Left ventricle myocardium inferior (tissue), 1 donor: ENCODE results near the gene PCSK5. TPM values are rescaled to one million over a fixed set of nuclear protein-coding genes. Genes with fewer than 3 reads are reported as not detected.

Source experiments
- DNase-seq: peaks from one replicate; pipeline ENCODE4 v3.0.0-alpha.2; 2020
- H3K27ac ChIP-seq: fragments of 200-600 bp; replicated peaks from 2 replicates; pipeline ENCODE4 v1.8.0; 2021
- H3K27me3 ChIP-seq: fragments of 200-600 bp; 2 replicates; pipeline ENCODE4 v1.8.0; 2021; ENCODE audit warnings: low read depth
- H3K36me3 ChIP-seq: fragments of 200-600 bp; 2 replicates; pipeline ENCODE4 v1.8.0; 2021
- H3K4me1 ChIP-seq: fragments of 200-600 bp; 2 replicates; pipeline ENCODE4 v1.8.0; 2021
- H3K4me3 ChIP-seq: fragments of 200-600 bp; 2 replicates; pipeline ENCODE4 v1.8.0; 2021; ENCODE audit warnings: mild to moderate bottlenecking, moderate library complexity
- H3K9me3 ChIP-seq: fragments of 200-600 bp; replicated peaks from 2 replicates; pipeline ENCODE4 v1.8.0; 2021
- intact Hi-C: fragments of 100-400 bp; cut with micrococcal nuclease; formaldehyde crosslinking; loops from one replicate; pipeline ENCODE4 v1.11.0; 2022
- total RNA-seq: library from RNA; stranded (reverse); fragmentation: NEBNext Ultra II Directional; extraction: Animal tissue kit (Norgen Biotek cat#: 25700); gene quantifications from one replicate; pipeline ENCODE4 v1.2.1, GENCODE V29; 2021
- TF ChIP-seq, protein P1 (sequence below): fragments of 200-600 bp; IDR thresholded peaks from 2 replicates; pipeline ENCODE4 v1.8.0; 2021; ENCODE audit warnings: antibody characterized with exemption, mild to moderate bottlenecking, borderline replicate concordance
- donor health status: DM: no; HTN: yes; CAD: no; lungs with severe emphysema.

Gene PCSK5
- total RNA-seq, 1 donor from 2014 or later, result 5.6 TPM

DNA sequence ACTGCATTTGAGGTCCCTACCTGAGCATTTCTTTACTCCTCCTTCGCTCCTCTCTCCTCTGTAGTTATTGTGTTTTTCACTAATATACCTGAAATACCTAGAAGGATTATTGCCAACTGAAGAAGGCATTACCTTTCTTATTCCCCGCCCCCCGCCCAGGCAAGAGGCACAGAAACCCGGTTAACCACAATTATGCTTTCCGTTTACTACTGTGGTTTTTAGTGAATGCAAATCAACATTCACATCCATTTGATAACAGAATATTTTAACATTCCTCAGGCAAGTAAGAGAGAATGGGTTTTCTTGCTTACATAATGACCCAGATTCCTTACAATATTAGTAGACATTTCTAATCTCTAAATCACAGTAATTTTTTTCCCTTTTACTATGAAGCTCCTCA, 136.9 kb downstream of the PCSK5 start:
- Histone ChIP-seq H3K36me3 (peaks cover 13% of the 10 kb centered on the region), H3K9me3 (no peaks in the 10 kb centered on the region), H3K4me3 (no peak overlapping the region), H3K4me1 (no peaks in the 10 kb centered on the region), H3K27ac (no peak overlapping the region), H3K27me3 (no peaks in the 10 kb centered on the region)
- intact Hi-C loops, result no loop called here
- TF ChIP-seq, protein P1, sequence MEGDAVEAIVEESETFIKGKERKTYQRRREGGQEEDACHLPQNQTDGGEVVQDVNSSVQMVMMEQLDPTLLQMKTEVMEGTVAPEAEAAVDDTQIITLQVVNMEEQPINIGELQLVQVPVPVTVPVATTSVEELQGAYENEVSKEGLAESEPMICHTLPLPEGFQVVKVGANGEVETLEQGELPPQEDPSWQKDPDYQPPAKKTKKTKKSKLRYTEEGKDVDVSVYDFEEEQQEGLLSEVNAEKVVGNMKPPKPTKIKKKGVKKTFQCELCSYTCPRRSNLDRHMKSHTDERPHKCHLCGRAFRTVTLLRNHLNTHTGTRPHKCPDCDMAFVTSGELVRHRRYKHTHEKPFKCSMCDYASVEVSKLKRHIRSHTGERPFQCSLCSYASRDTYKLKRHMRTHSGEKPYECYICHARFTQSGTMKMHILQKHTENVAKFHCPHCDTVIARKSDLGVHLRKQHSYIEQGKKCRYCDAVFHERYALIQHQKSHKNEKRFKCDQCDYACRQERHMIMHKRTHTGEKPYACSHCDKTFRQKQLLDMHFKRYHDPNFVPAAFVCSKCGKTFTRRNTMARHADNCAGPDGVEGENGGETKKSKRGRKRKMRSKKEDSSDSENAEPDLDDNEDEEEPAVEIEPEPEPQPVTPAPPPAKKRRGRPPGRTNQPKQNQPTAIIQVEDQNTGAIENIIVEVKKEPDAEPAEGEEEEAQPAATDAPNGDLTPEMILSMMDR, result no peak
- no peak for DNase-seq

DNA sequence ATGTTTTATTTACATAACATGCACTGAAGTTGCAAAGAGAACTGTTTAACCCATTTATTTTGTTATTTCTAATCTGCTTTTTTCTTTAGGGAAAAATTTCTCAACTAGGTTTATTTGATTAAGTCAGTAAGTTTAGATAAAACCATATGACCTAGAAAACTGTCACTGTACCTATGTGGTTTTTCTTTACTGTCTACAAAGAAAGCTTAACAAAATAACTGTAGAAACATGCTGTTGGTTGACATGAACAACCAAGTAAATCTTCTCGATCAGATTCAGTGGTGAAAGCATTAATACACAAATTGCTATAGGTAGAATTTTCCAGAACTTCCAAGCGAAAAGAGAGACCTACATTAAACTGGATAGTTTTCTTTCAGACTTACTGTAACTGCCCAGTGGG, 137.4 kb downstream of the PCSK5 start:
- Histone ChIP-seq H3K27me3 (no peaks in the 10 kb centered on the region), H3K4me3 (no peak overlapping the region), H3K4me1 (no peaks in the 10 kb centered on the region), H3K9me3 (no peaks in the 10 kb centered on the region), H3K27ac (no peak overlapping the region), H3K36me3 (peaks cover 13% of the 10 kb centered on the region)
- TF ChIP-seq, protein P1, result no peak
- intact Hi-C loops, result no loop called here
- no peak for DNase-seq

DNA sequence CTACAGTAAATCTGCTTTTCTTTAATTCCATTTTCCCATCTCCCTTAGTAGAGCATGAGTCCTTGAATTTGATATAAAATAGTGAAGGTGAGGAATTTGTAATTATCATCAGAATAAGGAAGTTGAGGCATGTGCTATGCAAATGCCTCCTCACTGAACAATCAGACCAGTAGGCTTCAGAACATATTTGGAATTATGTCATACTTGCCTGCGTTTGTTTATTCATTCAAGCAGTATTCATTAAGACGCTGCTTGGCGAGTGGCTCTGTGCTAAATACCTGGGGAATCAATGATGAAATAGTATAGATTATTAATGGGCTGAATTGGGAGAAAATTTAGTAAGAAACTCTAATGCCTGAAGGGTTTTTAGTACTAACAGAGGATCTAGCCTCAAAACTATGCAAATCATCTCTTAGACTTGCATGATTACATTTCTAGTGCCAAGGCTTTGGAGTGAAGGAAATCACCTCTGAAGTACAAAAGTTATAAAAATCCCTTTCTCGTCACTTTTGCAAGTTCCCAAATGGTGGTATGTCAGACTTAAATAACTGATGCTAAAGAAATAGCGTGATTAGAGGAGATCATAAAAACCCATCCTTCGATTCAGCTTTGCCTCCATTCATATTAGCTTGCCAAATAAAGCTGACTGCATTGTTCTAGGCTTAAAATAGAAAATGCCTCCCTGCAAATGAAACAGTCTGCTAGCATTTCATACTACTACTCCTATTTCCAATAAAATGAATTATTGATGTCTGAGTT, 141.7 kb downstream of the PCSK5 start:
- Histone ChIP-seq H3K4me3 (no peak overlapping the region), H3K27ac (no peak overlapping the region), H3K36me3 (peaks cover 12% of the 10 kb centered on the region), H3K9me3 (no peaks in the 10 kb centered on the region), H3K4me1 (no peaks in the 10 kb centered on the region), H3K27me3 (no peaks in the 10 kb centered on the region)
- intact Hi-C loops, result no loop called here
- TF ChIP-seq, protein P1, result no peak
- no peak for DNase-seq

DNA sequence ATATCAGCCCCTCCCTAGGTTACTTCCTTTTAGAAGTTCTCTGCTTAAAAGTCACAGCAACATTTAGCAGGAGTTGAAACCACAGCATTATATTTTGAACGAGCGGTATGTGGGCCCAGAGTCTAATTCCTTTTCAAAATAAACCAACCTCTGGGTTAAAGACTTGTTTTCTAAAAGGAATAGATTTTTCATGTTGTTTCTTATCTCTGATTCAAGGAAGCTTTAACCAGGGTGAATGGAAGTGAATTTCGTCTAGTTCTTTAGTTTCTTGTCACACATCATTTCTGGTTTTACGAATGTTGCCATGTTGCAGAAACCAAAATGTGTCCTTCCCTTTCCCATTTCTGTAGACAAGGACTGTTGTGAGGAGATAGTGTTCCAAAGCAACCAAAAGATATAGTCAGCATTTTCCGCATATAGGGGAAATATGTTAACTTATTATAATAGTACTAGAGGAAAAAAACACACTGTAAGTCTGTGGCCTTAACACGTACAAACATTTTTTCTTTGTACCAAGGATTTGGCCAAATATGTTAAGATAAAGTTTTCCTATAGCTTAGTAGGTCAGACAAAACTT, 142.4 kb downstream of the PCSK5 start:
- H3K9me3 ChIP-seq, result no peaks in the 10 kb centered on the region
- intact Hi-C loops, result no loop called here
- no peaks in the 10 kb centered on the region for H3K27me3 ChIP-seq
- TF ChIP-seq, protein P1, result no peak
- DNase-seq, result no peak
- peaks cover 8% of the 10 kb centered on the region for H3K36me3 ChIP-seq
- no peak overlapping the region for H3K4me3 ChIP-seq
- H3K27ac ChIP-seq, result no peak overlapping the region
- H3K4me1 ChIP-seq, result no peaks in the 10 kb centered on the region

DNA sequence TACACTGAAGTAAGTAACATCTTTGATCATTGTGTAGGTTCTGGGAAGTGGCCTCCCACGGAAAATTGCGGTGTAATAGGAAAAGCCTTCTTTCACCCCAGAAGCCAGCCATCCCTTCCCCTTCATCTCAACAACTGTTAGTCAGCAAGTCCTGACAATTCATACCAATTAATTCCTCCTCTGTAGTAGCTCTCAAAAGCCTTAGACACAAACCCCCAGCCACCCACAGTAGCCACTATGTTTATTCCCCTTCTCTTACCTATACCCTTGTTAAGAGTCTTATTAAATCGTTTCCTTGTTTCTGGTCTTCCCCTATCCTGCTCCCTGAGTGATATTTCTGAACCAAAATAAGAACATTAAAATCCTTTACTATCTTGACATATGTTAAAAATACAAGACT, 143.6 kb downstream of the PCSK5 start:
- TF ChIP-seq, protein P1, result no peak
- Histone ChIP-seq H3K36me3 (peaks cover 3% of the 10 kb centered on the region), H3K27ac (no peak overlapping the region), H3K9me3 (no peaks in the 10 kb centered on the region), H3K4me1 (no peaks in the 10 kb centered on the region), H3K4me3 (no peak overlapping the region), H3K27me3 (no peaks in the 10 kb centered on the region)
- no peak for DNase-seq
- intact Hi-C loops, result no loop called here
